ENCODE data around the gene AHCTF1. TPM values are rescaled to one million over a fixed set of nuclear protein-coding genes. Genes with fewer than 3 reads are reported as not detected.

Gene AHCTF1
- total and polyA plus RNA-seq, 12 donors, result 10.0 to 42.6 (median 27.9) TPM

- Histone ChIP-seq H3K4me3 (no peak overlapping the region), H3K36me3 (replicated peaks in 1 of 2) (no peaks in the 10 kb centered on the region), H3K4me1 (replicated peaks in 1 of 2) (no peaks in the 10 kb centered on the region), H3K9me3 (replicated peaks in 1 of 3) (no peaks in the 10 kb centered on the region), H3K27me3 (no peaks in the 10 kb centered on the region), H3K27ac (no peak overlapping the region)
- no peak for DNase-seq
- WGBS, 4 donors, result 85 to 92% (median 87%) methylated on average over 7 of the region's 7 CpGs
- intact Hi-C loops (cut with DNase I), result no loop called here
- TF ChIP-seq POLR2A (IDR thresholded peaks at IDR 0.05) (no peak), CTCF (IDR thresholded peaks at IDR 0.05) (no peak)
These were observed 40.2 kb upstream of the AHCTF1 start for GRCh38 chr1:246971969-246972368.

GRCh38 chr1:246971090-246971721 lies 39.5 kb upstream of the AHCTF1 start:
- TF ChIP-seq POLR2A (IDR thresholded peaks at IDR 0.05), result no peak
- peak; percentile 45 to 82 (median 70) for TF ChIP-seq CTCF (IDR thresholded peaks at IDR 0.05)
- no peak overlapping the region for H3K27ac ChIP-seq
- WGBS, 4 donors, result 69 to 81% (median 75%) methylated on average over 12 of the region's 12 CpGs
- H3K36me3 ChIP-seq (replicated peaks in 1 of 2), result no peaks in the 10 kb centered on the region
- no peaks in the 10 kb centered on the region for H3K27me3 ChIP-seq
- no peaks in the 10 kb centered on the region for H3K4me1 ChIP-seq (replicated peaks in 1 of 2)
- DNase-seq, result peak; percentile 42 to 84 (median 65)
- intact Hi-C loops (cut with DNase I), result no loop called here
- H3K9me3 ChIP-seq (replicated peaks in 1 of 3), result no peaks in the 10 kb centered on the region
- H3K4me3 ChIP-seq, result no peak overlapping the region

GRCh38 chr1:246969621-246970020 lies 37.9 kb upstream of the AHCTF1 start:
- TF ChIP-seq CTCF (IDR thresholded peaks at IDR 0.05) (no peak), POLR2A (IDR thresholded peaks at IDR 0.05) (no peak)
- H3K4me1 ChIP-seq (replicated peaks in 1 of 2), result no peaks in the 10 kb centered on the region
- no peaks in the 10 kb centered on the region for H3K9me3 ChIP-seq (replicated peaks in 1 of 3)
- intact Hi-C loops (cut with DNase I), result loop anchor here (10.0 kb wide), 1 partner anchor 65 kb away; no protein-coding TSS in a partner anchor
- no peak overlapping the region for H3K27ac ChIP-seq
- no peak overlapping the region for H3K4me3 ChIP-seq
- no peaks in the 10 kb centered on the region for H3K27me3 ChIP-seq
- no peaks in the 10 kb centered on the region for H3K36me3 ChIP-seq (replicated peaks in 1 of 2)
- 75 to 88% (median 82%) methylated on average over 3 of the region's 3 CpGs for whole genome bisulfite sequencing, 4 donors
- DNase-seq, result no peak

GRCh38 chr1:246966502-246966901 lies 34.8 kb upstream of the AHCTF1 start:
- TF ChIP-seq CTCF (IDR thresholded peaks at IDR 0.05) (no peak), POLR2A (IDR thresholded peaks at IDR 0.05) (no peak)
- Histone ChIP-seq H3K27me3 (no peaks in the 10 kb centered on the region), H3K27ac (no peak overlapping the region), H3K4me1 (replicated peaks in 1 of 2) (no peaks in the 10 kb centered on the region), H3K9me3 (replicated peaks in 1 of 3) (no peaks in the 10 kb centered on the region), H3K4me3 (no peak overlapping the region), H3K36me3 (replicated peaks in 1 of 2) (no peaks in the 10 kb centered on the region)
- intact Hi-C loops (cut with DNase I), result loop anchor here (10.0 kb wide), 1 partner anchor 62 kb away; no protein-coding TSS in a partner anchor
- DNase-seq, result no peak
- 77 to 96% (median 92%) methylated on average over 2 of the region's 2 CpGs for WGBS, 4 donors

Data from adrenal gland (tissue), 12 donors.